HEK293T (cell line): ENCODE measurements around the gene SMG6.
"Not testable (repeated sequence)": the region's sequence is repeated elsewhere in the genome, so short reads cannot be mapped to it uniquely, and the experiment has no call there.

Experiments used
- CTCF ChIA-PET: fragments of 350-600 bp; formaldehyde crosslinking; extraction: SDS; loops from one replicate; lab custom pipeline; 2021; ENCODE audit warnings: antibody characterized with exemption, inconsistent platforms; lab: Yijun Ruan, JAX
- POLR2A ChIA-PET: fragments of 350-600 bp; formaldehyde crosslinking; extraction: SDS; loops from one replicate; lab custom pipeline; 2020; ENCODE audit warnings: antibody characterized with exemption, inconsistent platforms; lab: Yijun Ruan, JAX
- DNase-seq: peaks from one replicate; pipeline ENCODE4 v3.0.0; 2012; ENCODE audit warnings: mixed read lengths; ENCODE audit errors: extremely low spot score
- ARNT ChIP-seq: fragments of 450-650 bp; IDR thresholded peaks from 2 replicates; pipeline ENCODE4 v1.6.1; 2017; ENCODE audit warnings: mild to moderate bottlenecking
- BHLHE40 ChIP-seq: fragments of 450-650 bp; IDR thresholded peaks from 2 replicates; pipeline ENCODE4 v1.6.1; 2016; ENCODE audit warnings: mild to moderate bottlenecking, moderate library complexity, borderline replicate concordance
- CTBP1 ChIP-seq: fragments of 450-650 bp; IDR thresholded peaks from 2 replicates; pipeline ENCODE4 v1.6.1; 2016; ENCODE audit warnings: borderline replicate concordance
- ELF4 ChIP-seq: fragments of 450-650 bp; IDR thresholded peaks from 2 replicates; pipeline ENCODE4 v1.6.1; 2017; ENCODE audit warnings: antibody characterized with exemption
- FOXA1 ChIP-seq: fragments of 450-650 bp; IDR thresholded peaks from 2 replicates; pipeline ENCODE4 v1.6.1; 2016; ENCODE audit warnings: mild to moderate bottlenecking
- FOXK2 ChIP-seq: fragments of 450-650 bp; IDR thresholded peaks from 2 replicates; pipeline ENCODE4 v1.6.1; 2016; ENCODE audit warnings: mild to moderate bottlenecking
- FOXM1 ChIP-seq: fragments of 450-650 bp; IDR thresholded peaks from 2 replicates; pipeline ENCODE4 v1.6.1; 2017; ENCODE audit warnings: mild to moderate bottlenecking, borderline replicate concordance
- HDGF ChIP-seq: fragments of 450-650 bp; IDR thresholded peaks from 2 replicates; pipeline ENCODE4 v1.6.1; 2017; ENCODE audit warnings: antibody characterized with exemption, borderline replicate concordance
- L3MBTL2 ChIP-seq: fragments of 450-650 bp; conservative IDR thresholded peaks from 2 replicates; pipeline ENCODE4 v1.6.1; 2016; ENCODE audit warnings: mild to moderate bottlenecking
- LEF1 ChIP-seq: fragments of 450-650 bp; IDR thresholded peaks from 2 replicates; pipeline ENCODE4 v1.6.1; 2017; ENCODE audit warnings: mild to moderate bottlenecking, borderline replicate concordance
- NFRKB ChIP-seq: fragments of 450-650 bp; IDR thresholded peaks from 2 replicates; pipeline ENCODE4 v1.6.1; 2016; ENCODE audit warnings: mild to moderate bottlenecking, moderate library complexity
- PKNOX1 ChIP-seq: fragments of 450-650 bp; IDR thresholded peaks from 2 replicates; pipeline ENCODE4 v1.6.1; 2016
- SP1 ChIP-seq: fragments of 450-650 bp; IDR thresholded peaks from 2 replicates; pipeline ENCODE4 v1.6.1; 2017
- SUZ12 ChIP-seq: fragments of 450-650 bp; IDR thresholded peaks from 2 replicates; pipeline ENCODE4 v1.6.1; 2016; ENCODE audit warnings: mild to moderate bottlenecking
- TARDBP ChIP-seq: fragments of 450-650 bp; IDR thresholded peaks from 2 replicates; pipeline ENCODE4 v1.6.1; 2016
- ZNF384 ChIP-seq: fragments of 450-650 bp; IDR thresholded peaks from 2 replicates; pipeline ENCODE4 v1.6.1; 2016

Gene SMG6

GRCh38 chr17:2331303-2331702, 27.7 kb upstream of the SMG6 start:
- ChIA-PET POLR2A (interaction anchor here (0.9 kb wide), 2 partner anchors 14 to 28 kb away, joined by 3 read pairs; partner anchors contain the start of gene SMG6), CTCF (no interaction called here)
- no peak for DNase-seq
- TF ChIP-seq LEF1 (no peak), L3MBTL2 (no peak), FOXM1 (no peak), BHLHE40 (no peak), FOXA1 (no peak), PKNOX1 (no peak), SUZ12 (no peak), HDGF (no peak)

DNA sequence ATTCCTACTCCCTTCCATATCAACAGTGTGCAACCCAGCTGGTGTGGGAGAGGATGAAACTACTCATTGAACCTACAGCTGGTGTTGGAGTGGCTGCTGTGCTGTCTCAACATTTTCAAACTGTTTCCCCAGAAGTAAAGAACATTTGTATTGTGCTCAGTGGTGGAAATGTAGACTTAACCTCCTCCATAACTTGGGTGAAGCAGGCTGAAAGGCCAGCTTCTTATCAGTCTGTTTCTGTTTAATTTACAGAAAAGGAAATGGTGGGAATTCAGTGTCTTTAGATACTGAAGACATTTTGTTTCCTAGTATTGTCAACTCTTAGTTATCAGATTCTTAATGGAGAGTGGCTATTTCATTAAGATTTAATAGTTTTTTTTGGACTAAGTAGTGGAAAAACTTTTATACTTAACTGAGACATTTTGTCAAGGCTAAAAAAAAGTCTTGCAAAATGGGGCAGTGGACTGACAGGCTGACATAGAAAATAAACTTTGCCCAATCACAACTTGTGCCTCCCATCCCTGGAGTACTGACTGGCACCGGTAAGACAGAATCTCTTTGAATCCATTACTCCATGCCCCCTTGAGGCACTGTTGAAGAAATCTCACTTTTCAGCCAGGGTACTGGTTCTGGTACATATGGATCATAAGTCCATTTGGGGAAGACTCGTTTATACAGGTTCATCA, 20.2 kb upstream of the SMG6 start:
- CTCF ChIA-PET = no interaction called here
- no peak for TF ChIP-seq SUZ12
- no peak for TF ChIP-seq CTBP1
- TF ChIP-seq NFRKB = no peak
- DNase-seq = no peak
- POLR2A ChIA-PET = interaction anchor here (1.9 kb wide), 1 partner anchor 13 kb away, joined by 7 read pairs; the partner anchor contains the start of genes SGSM2 and TSR1

GRCh38 chr17:2321399-2321798, 17.8 kb upstream of the SMG6 start:
- ChIA-PET CTCF (no interaction called here), POLR2A (interaction anchor here (1.3 kb wide), 1 partner anchor 15 kb away, joined by 11 read pairs; the partner anchor contains the start of gene TSR1)
- no peak for TF ChIP-seq SUZ12
- TF ChIP-seq FOXA1 = no peak
- no peak for TF ChIP-seq CTBP1
- no peak for TF ChIP-seq L3MBTL2
- TF ChIP-seq ZNF384 = no peak
- TF ChIP-seq SP1 = no peak
- TF ChIP-seq FOXK2 = no peak
- no peak for TF ChIP-seq FOXM1
- no peak for TF ChIP-seq PKNOX1
- TF ChIP-seq HDGF = no peak
- TF ChIP-seq TARDBP = no peak
- DNase-seq = no peak

- no peak for TF ChIP-seq ELF4
- no peak for TF ChIP-seq L3MBTL2
- no peak for TF ChIP-seq BHLHE40
- no peak for TF ChIP-seq ARNT
- TF ChIP-seq CTBP1 = no peak
- no peak for TF ChIP-seq FOXM1
- no peak for TF ChIP-seq FOXA1
- CTCF ChIA-PET = no interaction called here
- DNase-seq = no peak
- POLR2A ChIA-PET = interaction anchor here (1.7 kb wide), 1 partner anchor 17 kb away, joined by 8 read pairs; the partner anchor contains the start of gene TSR1
Measured at GRCh38 chr17:2319051-2319450, 15.5 kb upstream of the SMG6 start.

GRCh38 chr17:2317796-2318195, 14.2 kb upstream of the SMG6 start:
- no peak for DNase-seq
- ChIA-PET CTCF (no interaction called here), POLR2A (interaction anchor here (0.8 kb wide), 2 partner anchors 10 to 15 kb away, joined by 3 read pairs; no protein-coding TSS in a partner anchor)
- no peak for TF ChIP-seq SUZ12
- no peak for TF ChIP-seq ELF4
- TF ChIP-seq L3MBTL2 = no peak
- no peak for TF ChIP-seq ARNT
- TF ChIP-seq TARDBP = no peak
- TF ChIP-seq SP1 = no peak
- no peak for TF ChIP-seq PKNOX1
- no peak for TF ChIP-seq NFRKB
- TF ChIP-seq ZNF384 = no peak
- TF ChIP-seq FOXM1 = no peak
- TF ChIP-seq LEF1 = no peak
- no peak for TF ChIP-seq BHLHE40
- no peak for TF ChIP-seq HDGF
- TF ChIP-seq FOXK2 = no peak
- no peak for TF ChIP-seq FOXA1
- TF ChIP-seq CTBP1 = no peak

DNA sequence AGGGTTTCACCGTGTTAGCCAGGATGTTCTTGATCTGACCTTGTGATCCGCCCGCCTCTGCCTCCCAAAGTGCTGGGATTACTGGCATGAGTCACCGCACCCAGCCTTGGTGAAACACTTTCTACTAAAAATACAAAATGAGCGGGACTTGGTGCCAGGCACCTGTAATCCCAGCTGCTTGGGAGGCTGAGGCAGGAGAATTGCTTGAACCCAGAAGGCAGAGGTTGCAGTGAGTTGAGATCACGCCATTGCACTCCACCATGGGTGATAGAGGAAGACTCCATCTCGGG, 13.3 kb upstream of the SMG6 start:
- CTCF ChIA-PET = not testable (repeated sequence)
- POLR2A ChIA-PET = interaction anchor here (1.1 to 3.4 kb wide), 2 partner anchors 14 to 20 kb away, joined by 3 to 14 read pairs; partner anchors contain the start of genes SGSM2 and TSR1

DNA sequence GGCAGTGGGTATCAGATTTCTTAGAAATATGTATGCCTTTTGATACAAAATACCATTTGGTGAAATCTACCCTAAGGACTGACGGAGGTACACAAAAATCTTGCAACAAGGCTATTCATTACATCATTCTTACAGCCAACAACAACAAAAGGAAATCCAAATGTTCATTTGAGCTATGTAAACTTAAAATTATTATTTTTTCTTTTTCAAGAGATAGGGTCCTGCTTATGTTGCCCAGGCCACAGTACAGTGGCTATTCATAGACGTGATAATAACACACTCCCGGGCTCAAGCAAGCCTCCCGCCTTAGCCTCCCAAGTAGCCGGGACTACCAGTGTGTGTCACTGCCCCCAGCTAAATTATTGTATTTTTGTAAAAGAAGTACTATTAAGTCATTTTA, 9.2 kb upstream of the SMG6 start:
- no peak for DNase-seq
- TF ChIP-seq FOXM1 (no peak), FOXK2 (no peak), SUZ12 (no peak), FOXA1 (no peak), TARDBP (no peak), ZNF384 (no peak), CTBP1 (no peak), NFRKB (no peak), L3MBTL2 (no peak)

More for the DNA sequence above, 13.3 kb upstream of the SMG6 start:
- not testable (repeated sequence) for DNase-seq

More for the DNA sequence above, 9.2 kb upstream of the SMG6 start:
- CTCF ChIA-PET = no interaction called here
- POLR2A ChIA-PET = interaction anchor here (2.0 to 3.7 kb wide), 2 partner anchors 10 to 23 kb away, joined by 6 to 22 read pairs; partner anchors contain the start of genes SMG6, SRR and TSR1
